Measurements from ENCODE around the gene ZFPM1. TPM values are rescaled to one million over a fixed set of nuclear protein-coding genes. Genes with fewer than 3 reads are reported as not detected.

The ZFPM1 gene
- total and polyA plus RNA-seq, 4 donors, result 0.19 to 12.8 (median 5.3) TPM

- Histone ChIP-seq H3K36me3 (ENCODE audit: control insufficient read depth in 4 of 4, insufficient read depth in 3 of 4, low read depth in 1 of 4, low read length in 3 of 4) (no peaks in the 10 kb centered on the region), H3K9me3 (ENCODE audit: control insufficient read depth in 4 of 4, low read length in 3 of 4) (no peaks in the 10 kb centered on the region), H3K27ac (ENCODE audit: low read depth in 1 of 2, low read length in 2 of 2) (no peak overlapping the region), H3K9ac (ENCODE audit: low read depth in 1 of 2, low read length in 2 of 2) (no peak overlapping the region), H3K27me3 (ENCODE audit: control insufficient read depth in 4 of 4, insufficient read depth in 4 of 4, low read length in 3 of 4) (no peaks in the 10 kb centered on the region), H3K4me1 (ENCODE audit: control insufficient read depth in 4 of 4, insufficient read depth in 4 of 4, low read length in 3 of 4) (peaks cover 29 to 82% (median 47%) of the 10 kb centered on the region in 4 donors), H3K4me3 (ENCODE audit: low read depth in 1 of 3, low read length in 3 of 3) (no peak overlapping the region)
- 93% methylated on average over 16 of the region's 16 CpGs for WGBS
- TF ChIP-seq NR2F2 (IDR thresholded peaks at IDR 0.05) (no peak), YY1 (IDR thresholded peaks at IDR 0.05) (no peak), EGR1 (IDR thresholded peaks at IDR 0.05; ENCODE audit: low read depth in 2 of 2) (no peak), REST (IDR thresholded peaks at IDR 0.05) (no peak), FOXA1 (IDR thresholded peaks at IDR 0.05) (no peak), TAF1 (conservative IDR thresholded peaks at IDR 0.05) (no peak), FOXA2 (IDR thresholded peaks at IDR 0.05) (no peak), MAX (IDR thresholded peaks at IDR 0.05) (no peak), JUND (IDR thresholded peaks at IDR 0.05) (no peak), SP1 (IDR thresholded peaks at IDR 0.05) (no peak), HNF4G (IDR thresholded peaks at IDR 0.05) (no peak), HNF4A (conservative IDR thresholded peaks at IDR 0.05) (no peak), RXRA (IDR thresholded peaks at IDR 0.05) (no peak), RAD21 (IDR thresholded peaks at IDR 0.05) (no peak), GABPA (IDR thresholded peaks at IDR 0.05 in 1 of 2, conservative IDR thresholded peaks at IDR 0.05 in 1 of 2) (no peak), ZBTB33 (IDR thresholded peaks at IDR 0.05) (no peak), ATF3 (IDR thresholded peaks at IDR 0.05) (no peak), CTCF (IDR thresholded peaks at IDR 0.05; ENCODE audit: low read depth, low read length, missing input control) (no peak)
- DNase-seq (ENCODE audit: low spot score), result no peak
These were observed 10.3 kb downstream of the ZFPM1 start for GRCh38 chr16:88463411-88463810.

Measured in liver (tissue), 9 donors.